ENCODE measurements around the gene TMEM258. TPM values are rescaled to one million over a fixed set of nuclear protein-coding genes. Genes with fewer than 3 reads are reported as not detected.
A peak's percentile ranks its signal among the peaks of the same experiment; 100 is the strongest.

The TMEM258 gene
- total and polyA plus RNA-seq, 9 donors: 124 to 196 (median 139) TPM

DNA sequence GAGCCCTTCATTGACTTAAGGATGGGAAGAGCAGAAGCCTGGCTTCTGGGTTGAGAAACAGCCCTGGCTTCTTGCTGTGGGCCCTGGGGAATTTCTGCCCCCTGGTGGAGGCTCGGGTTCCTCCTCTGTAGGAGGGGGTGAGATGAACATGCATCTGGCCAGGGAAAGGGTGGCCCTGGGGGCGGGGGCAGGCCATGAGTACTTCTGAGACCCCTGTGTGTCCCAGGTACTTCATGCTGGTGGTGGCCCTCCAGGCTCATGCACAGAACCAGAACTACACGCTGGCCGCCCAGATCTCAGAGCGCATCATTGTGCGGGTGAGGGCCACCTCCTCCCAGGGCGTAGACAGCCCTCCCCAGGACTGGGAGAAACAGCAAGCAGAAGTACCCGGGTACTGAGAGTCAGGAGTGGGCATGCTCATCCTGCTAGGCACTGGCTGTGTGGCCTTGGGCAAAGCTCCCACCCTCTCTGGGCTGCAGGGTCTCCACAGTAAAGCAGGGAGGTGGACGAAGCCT, 15.8 kb downstream of the TMEM258 start:
- no peaks in the 10 kb centered on the region for H3K9me3 ChIP-seq (replicated peaks; ENCODE audit: control insufficient read depth, low read depth, low read length)

DNA sequence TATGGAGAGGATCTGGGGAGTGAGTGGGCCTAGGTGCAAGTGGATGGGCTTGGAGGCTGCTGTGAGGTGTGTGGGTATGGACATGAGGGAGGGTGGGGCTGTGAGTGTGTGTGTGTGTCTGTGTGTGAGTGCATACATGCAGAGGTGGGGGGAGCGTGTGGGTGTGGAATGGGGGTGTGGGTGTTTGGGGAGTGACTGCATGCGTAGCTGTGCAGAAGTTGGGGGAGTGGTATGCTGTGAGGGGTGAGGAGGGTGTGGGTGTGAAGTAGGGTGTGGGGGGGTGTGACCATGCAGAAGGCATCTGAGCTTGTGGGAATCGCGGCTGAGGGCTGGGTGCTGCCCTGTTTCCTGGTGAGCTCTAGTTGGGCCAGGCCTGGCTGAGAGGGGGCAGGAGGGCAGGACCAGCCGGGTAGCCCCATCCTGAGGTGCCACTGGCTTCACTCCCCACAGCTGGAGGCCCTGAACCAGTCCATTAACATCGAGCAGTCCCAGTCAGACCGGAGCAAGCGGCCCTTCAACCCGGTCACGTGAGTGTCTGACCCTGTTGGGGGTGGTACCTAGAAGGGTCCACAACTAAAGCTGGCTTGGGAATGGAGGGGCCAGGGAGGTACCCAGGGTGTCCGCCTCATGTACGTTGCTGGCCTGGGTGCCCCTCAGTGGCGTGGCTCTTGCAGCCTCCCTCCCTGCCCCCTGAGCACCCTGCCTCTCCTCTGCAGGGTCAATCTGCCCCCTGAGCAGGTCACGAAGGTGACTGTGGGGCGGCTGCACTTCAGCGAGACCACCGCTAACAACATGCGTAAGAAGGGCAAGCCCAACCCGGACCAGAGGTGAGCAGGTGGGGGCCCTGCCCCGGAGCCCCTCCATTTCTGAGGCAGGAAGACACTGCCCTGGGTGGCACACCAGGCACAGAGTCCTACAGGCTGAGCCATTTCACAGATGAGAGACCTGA, 16.5 kb downstream of the TMEM258 start:
- peaks cover 7% of the 10 kb centered on the region for H3K27me3 ChIP-seq (ENCODE audit: control insufficient read depth, insufficient read depth, low read length)
- H3K4me3 ChIP-seq (ENCODE audit: low read length): no peak overlapping the region
- H3K36me3 ChIP-seq (ENCODE audit: control insufficient read depth, insufficient read depth, low read length): no peaks in the 10 kb centered on the region
- peaks cover 16% of the 10 kb centered on the region for H3K4me1 ChIP-seq (ENCODE audit: control insufficient read depth, insufficient read depth, low read length)
- no peak for DNase-seq
- 83% methylated on average over 17 of the region's 20 CpGs for WGBS (ENCODE audit: insufficient coverage)
- H3K27ac ChIP-seq (ENCODE audit: low read length): no peak overlapping the region
- no peaks in the 10 kb centered on the region for H3K9me3 ChIP-seq (replicated peaks; ENCODE audit: control insufficient read depth, low read depth, low read length)

More for the DNA sequence above, 15.8 kb downstream of the TMEM258 start:
- H3K36me3 ChIP-seq (ENCODE audit: control insufficient read depth, insufficient read depth, low read length): no peaks in the 10 kb centered on the region
- peaks cover 7% of the 10 kb centered on the region for H3K27me3 ChIP-seq (ENCODE audit: control insufficient read depth, insufficient read depth, low read length)
- H3K4me3 ChIP-seq (ENCODE audit: low read length): no peak overlapping the region
- WGBS (ENCODE audit: insufficient coverage): 71% methylated on average over 8 of the region's 9 CpGs
- peak; percentile 36 for DNase-seq
- no peak overlapping the region for H3K27ac ChIP-seq (ENCODE audit: low read length)
- peaks cover 21% of the 10 kb centered on the region for H3K4me1 ChIP-seq (ENCODE audit: control insufficient read depth, insufficient read depth, low read length)

GRCh38 chr11:61775106-61775505, 17.3 kb downstream of the TMEM258 start:
- Histone ChIP-seq H3K4me1 (ENCODE audit: control insufficient read depth, insufficient read depth, low read length) (peaks cover 16% of the 10 kb centered on the region), H3K27me3 (ENCODE audit: control insufficient read depth, insufficient read depth, low read length) (peaks cover 7% of the 10 kb centered on the region), H3K9me3 (replicated peaks; ENCODE audit: control insufficient read depth, low read depth, low read length) (no peaks in the 10 kb centered on the region), H3K36me3 (ENCODE audit: control insufficient read depth, insufficient read depth, low read length) (no peaks in the 10 kb centered on the region), H3K27ac (ENCODE audit: low read length) (no peak overlapping the region), H3K4me3 (ENCODE audit: low read length) (no peak overlapping the region)
- 96% methylated on average over 6 of the region's 6 CpGs for WGBS (ENCODE audit: insufficient coverage)
- no peak for DNase-seq

DNA sequence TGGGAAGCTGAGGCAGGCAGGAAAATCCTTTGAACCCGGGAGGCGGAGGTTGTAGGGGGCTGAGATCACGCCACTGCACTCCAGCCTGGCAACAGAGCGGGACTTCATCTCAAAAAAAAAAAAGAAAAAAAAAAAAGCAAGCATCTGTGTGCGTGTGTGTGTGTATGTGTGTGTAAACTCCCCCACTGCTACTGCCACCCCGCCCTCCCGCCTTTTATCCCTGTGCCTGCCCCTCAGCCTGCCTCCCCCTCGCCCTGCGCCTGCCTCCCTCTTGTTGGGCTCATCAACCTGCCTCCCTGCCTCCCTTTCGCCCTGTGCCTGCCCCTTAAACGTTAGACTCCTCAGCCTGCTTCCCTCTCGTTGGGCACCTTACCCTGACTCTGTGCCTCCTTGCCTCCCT, 18.0 kb downstream of the TMEM258 start:
- H3K9me3 ChIP-seq (replicated peaks; ENCODE audit: control insufficient read depth, low read depth, low read length): no peaks in the 10 kb centered on the region
- 70% methylated on average over 7 of the region's 12 CpGs for WGBS (ENCODE audit: insufficient coverage)
- H3K27ac ChIP-seq (ENCODE audit: low read length): no peak overlapping the region
- H3K36me3 ChIP-seq (ENCODE audit: control insufficient read depth, insufficient read depth, low read length): no peaks in the 10 kb centered on the region
- H3K4me1 ChIP-seq (ENCODE audit: control insufficient read depth, insufficient read depth, low read length): peaks cover 16% of the 10 kb centered on the region
- H3K27me3 ChIP-seq (ENCODE audit: control insufficient read depth, insufficient read depth, low read length): peaks cover 7% of the 10 kb centered on the region
- DNase-seq: no peak
- no peak overlapping the region for H3K4me3 ChIP-seq (ENCODE audit: low read length)

DNA sequence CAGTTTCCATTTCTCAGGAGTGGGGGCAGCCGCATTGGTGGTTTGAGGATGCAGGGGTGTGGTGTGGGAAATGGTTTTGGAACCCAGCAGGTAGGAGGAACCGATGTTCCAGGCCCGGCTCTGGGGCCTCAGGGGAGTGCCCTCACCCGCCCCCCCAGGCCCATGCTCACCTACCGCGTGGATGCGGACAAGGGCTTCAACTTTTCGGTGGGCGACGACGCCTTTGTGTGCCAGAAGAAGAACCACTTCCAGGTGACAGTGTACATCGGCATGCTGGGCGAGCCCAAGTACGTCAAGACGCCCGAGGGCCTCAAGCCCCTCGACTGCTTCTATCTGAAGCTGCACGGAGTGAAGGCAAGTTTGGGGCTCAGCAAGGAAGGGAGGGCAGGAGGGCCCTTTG, 18.6 kb downstream of the TMEM258 start:
- WGBS (ENCODE audit: insufficient coverage): 73% methylated on average over 17 of the region's 18 CpGs
- Histone ChIP-seq H3K27ac (ENCODE audit: low read length) (no peak overlapping the region), H3K9me3 (replicated peaks; ENCODE audit: control insufficient read depth, low read depth, low read length) (no peaks in the 10 kb centered on the region), H3K4me3 (ENCODE audit: low read length) (no peak overlapping the region), H3K4me1 (ENCODE audit: control insufficient read depth, insufficient read depth, low read length) (peaks cover 16% of the 10 kb centered on the region), H3K27me3 (ENCODE audit: control insufficient read depth, insufficient read depth, low read length) (peaks cover 7% of the 10 kb centered on the region), H3K36me3 (ENCODE audit: control insufficient read depth, insufficient read depth, low read length) (no peaks in the 10 kb centered on the region)
- no peak for DNase-seq

GRCh38 chr11:61773356-61773755, 19.0 kb downstream of the TMEM258 start:
- DNase-seq: no peak
- 32% methylated on average over 3 of the region's 10 CpGs for WGBS (ENCODE audit: insufficient coverage)
- Histone ChIP-seq H3K4me1 (ENCODE audit: control insufficient read depth, insufficient read depth, low read length) (peaks cover 16% of the 10 kb centered on the region), H3K27me3 (ENCODE audit: control insufficient read depth, insufficient read depth, low read length) (peaks cover 7% of the 10 kb centered on the region), H3K4me3 (ENCODE audit: low read length) (no peak overlapping the region), H3K9me3 (replicated peaks; ENCODE audit: control insufficient read depth, low read depth, low read length) (no peaks in the 10 kb centered on the region), H3K36me3 (ENCODE audit: control insufficient read depth, insufficient read depth, low read length) (no peaks in the 10 kb centered on the region), H3K27ac (ENCODE audit: low read length) (no peak overlapping the region)

- no peaks in the 10 kb centered on the region for H3K9me3 ChIP-seq (replicated peaks; ENCODE audit: control insufficient read depth, low read depth, low read length)
- no peak overlapping the region for H3K27ac ChIP-seq (ENCODE audit: low read length)
- 29% methylated on average over 1 of the region's 7 CpGs for WGBS (ENCODE audit: insufficient coverage)
- no peaks in the 10 kb centered on the region for H3K27me3 ChIP-seq (ENCODE audit: control insufficient read depth, insufficient read depth, low read length)
- no peak overlapping the region for H3K4me3 ChIP-seq (ENCODE audit: low read length)
- no peaks in the 10 kb centered on the region for H3K36me3 ChIP-seq (ENCODE audit: control insufficient read depth, insufficient read depth, low read length)
- H3K4me1 ChIP-seq (ENCODE audit: control insufficient read depth, insufficient read depth, low read length): peaks cover 8% of the 10 kb centered on the region
- DNase-seq: no peak
Observed at GRCh38 chr11:61771985-61772455, 20.4 kb downstream of the TMEM258 start.

- no peak for DNase-seq
- Histone ChIP-seq H3K36me3 (ENCODE audit: control insufficient read depth, insufficient read depth, low read length) (no peaks in the 10 kb centered on the region), H3K4me3 (ENCODE audit: low read length) (no peak overlapping the region), H3K27ac (ENCODE audit: low read length) (no peak overlapping the region), H3K9me3 (replicated peaks; ENCODE audit: control insufficient read depth, low read depth, low read length) (no peaks in the 10 kb centered on the region), H3K4me1 (ENCODE audit: control insufficient read depth, insufficient read depth, low read length) (peaks cover 7% of the 10 kb centered on the region), H3K27me3 (ENCODE audit: control insufficient read depth, insufficient read depth, low read length) (no peaks in the 10 kb centered on the region)
- WGBS (ENCODE audit: insufficient coverage): 88% methylated on average over 10 of the region's 15 CpGs
Observed at GRCh38 chr11:61771195-61771894, 21.1 kb downstream of the TMEM258 start.

- no peak overlapping the region for H3K4me3 ChIP-seq (ENCODE audit: low read length)
- peaks cover 7% of the 10 kb centered on the region for H3K4me1 ChIP-seq (ENCODE audit: control insufficient read depth, insufficient read depth, low read length)
- H3K36me3 ChIP-seq (ENCODE audit: control insufficient read depth, insufficient read depth, low read length): no peaks in the 10 kb centered on the region
- no peak overlapping the region for H3K27ac ChIP-seq (ENCODE audit: low read length)
- H3K9me3 ChIP-seq (replicated peaks; ENCODE audit: control insufficient read depth, low read depth, low read length): no peaks in the 10 kb centered on the region
- no peak for DNase-seq
- H3K27me3 ChIP-seq (ENCODE audit: control insufficient read depth, insufficient read depth, low read length): no peaks in the 10 kb centered on the region
- 58% methylated on average over 2 of the region's 20 CpGs for WGBS (ENCODE audit: insufficient coverage)
Observed at GRCh38 chr11:61769946-61770683, 22.3 kb downstream of the TMEM258 start.

Data from muscle of leg (tissue), 11 donors.